Effector CD4-positive, alpha-beta T cell (primary cell): ENCODE data around the gene ITGB2.
A peak's percentile ranks its signal among the peaks of the same experiment; 100 is the strongest.

Experiments
- DNase-seq: peaks from one replicate; pipeline ENCODE4 v3.0.0-alpha.2; 2020

The ITGB2 gene

GRCh38 chr21:44865561-44866280 lies 55.0 kb downstream of the ITGB2 start:
- no peak for DNase-seq

GRCh38 chr21:44862869-44863685 lies 57.6 kb downstream of the ITGB2 start:
- DNase-seq = no peak

GRCh38 chr21:44858791-44859190 lies 61.9 kb downstream of the ITGB2 start:
- no peak for DNase-seq

- DNase-seq = no peak
Measured at GRCh38 chr21:44858291-44858690, 62.4 kb downstream of the ITGB2 start.

GRCh38 chr21:44857127-44857892 lies 63.4 kb downstream of the ITGB2 start:
- DNase-seq = no peak

- no peak for DNase-seq
Measured at GRCh38 chr21:44856131-44856530, 64.6 kb downstream of the ITGB2 start.

- no peak for DNase-seq
Measured at GRCh38 chr21:44855572-44855971, 65.1 kb downstream of the ITGB2 start.

- DNase-seq = no peak
Measured at GRCh38 chr21:44854664-44855446, 65.8 kb downstream of the ITGB2 start.

GRCh38 chr21:44854391-44854663 lies 66.4 kb downstream of the ITGB2 start:
- DNase-seq = no peak

- DNase-seq = no peak
Measured at GRCh38 chr21:44853601-44854390, 66.9 kb downstream of the ITGB2 start.

GRCh38 chr21:44850905-44851657 lies 69.6 kb downstream of the ITGB2 start:
- no peak for DNase-seq

- DNase-seq = no peak
Measured at GRCh38 chr21:44850208-44850800, 70.4 kb downstream of the ITGB2 start.

GRCh38 chr21:44849616-44850130 lies 71.0 kb downstream of the ITGB2 start:
- no peak for DNase-seq

GRCh38 chr21:44848821-44849521 lies 71.7 kb downstream of the ITGB2 start:
- DNase-seq = no peak

- no peak for DNase-seq
Measured at GRCh38 chr21:44847261-44848056, 73.2 kb downstream of the ITGB2 start.

- peak; percentile 12 for DNase-seq
Measured at GRCh38 chr21:44846485-44847260, 74.0 kb downstream of the ITGB2 start.

GRCh38 chr21:44846224-44846484 lies 74.5 kb downstream of the ITGB2 start:
- DNase-seq = no peak

GRCh38 chr21:44845418-44846223 lies 75.1 kb downstream of the ITGB2 start:
- peak; percentile 39 for DNase-seq
